Nucleus accumbens (tissue), 56 donors: Measurements from ENCODE around the gene TBC1D16.

Source experiments
- DNase-seq, 56 donors: peaks; one replicate each; lab custom pipeline; 2025; lab: John Stamatoyannopoulos, UW

Gene TBC1D16

DNA sequence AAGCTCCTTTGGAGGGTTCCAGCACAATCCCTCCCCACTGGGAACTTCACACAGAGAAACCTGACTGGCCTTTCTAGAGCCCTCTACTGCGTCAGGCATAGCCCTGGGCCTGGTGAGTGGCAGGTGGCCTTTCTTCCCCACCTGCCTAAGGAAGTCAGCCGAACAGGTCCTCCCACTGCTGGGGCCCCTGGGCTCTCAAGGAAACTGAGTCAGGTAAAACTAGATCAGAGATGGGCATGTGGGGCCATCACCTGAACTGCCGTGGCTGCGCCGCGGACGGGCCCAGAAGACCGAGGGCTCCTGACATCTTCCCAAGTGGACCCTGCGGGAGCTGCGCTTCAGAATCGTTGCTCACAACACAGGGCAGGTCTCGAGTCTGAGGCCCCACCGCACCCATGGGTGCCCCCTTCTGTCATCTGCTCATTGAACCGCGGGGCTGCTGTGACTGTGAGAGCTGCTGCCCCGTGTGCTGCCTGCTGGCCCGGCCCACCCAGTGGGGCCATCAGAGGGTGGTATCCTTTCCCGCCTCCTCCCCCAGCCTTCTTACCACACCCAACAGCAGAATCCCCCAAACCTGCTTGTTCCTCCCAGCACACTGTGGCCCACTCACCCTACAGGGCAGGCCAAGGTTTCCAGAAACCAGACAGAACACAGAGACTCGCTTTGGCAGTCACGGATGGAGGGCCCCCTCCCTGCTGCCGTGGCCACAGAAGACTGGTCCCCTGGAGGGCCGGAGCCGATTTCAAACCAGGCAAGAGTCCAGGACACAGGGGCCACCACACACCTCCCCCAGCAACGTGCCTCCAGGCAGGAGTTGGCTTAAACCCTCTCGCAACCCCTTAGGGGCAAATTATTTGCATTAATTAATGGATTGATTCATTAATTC lies 81.1 kb downstream of the TBC1D16 start:
- DNase-seq, result no peak

DNA sequence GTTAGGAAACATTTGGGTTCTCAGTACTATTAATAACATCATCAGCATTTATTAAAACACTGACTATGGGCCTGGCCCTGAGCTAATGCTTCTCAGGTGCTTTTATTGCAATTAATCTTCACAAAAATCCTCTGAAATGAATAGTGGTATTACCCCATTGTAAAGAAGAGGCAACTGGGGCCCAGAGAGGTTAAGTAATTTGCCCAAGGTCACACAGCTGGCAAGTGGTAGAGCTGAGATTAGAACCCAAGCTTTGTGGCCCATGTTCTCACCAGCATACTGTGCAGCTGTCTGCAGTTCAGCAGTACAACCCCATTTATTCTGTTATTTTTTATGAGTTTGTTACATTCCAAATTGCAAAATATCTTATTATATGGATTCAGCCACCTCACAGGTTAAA lies 82.3 kb downstream of the TBC1D16 start:
- no peak for DNase-seq

DNA sequence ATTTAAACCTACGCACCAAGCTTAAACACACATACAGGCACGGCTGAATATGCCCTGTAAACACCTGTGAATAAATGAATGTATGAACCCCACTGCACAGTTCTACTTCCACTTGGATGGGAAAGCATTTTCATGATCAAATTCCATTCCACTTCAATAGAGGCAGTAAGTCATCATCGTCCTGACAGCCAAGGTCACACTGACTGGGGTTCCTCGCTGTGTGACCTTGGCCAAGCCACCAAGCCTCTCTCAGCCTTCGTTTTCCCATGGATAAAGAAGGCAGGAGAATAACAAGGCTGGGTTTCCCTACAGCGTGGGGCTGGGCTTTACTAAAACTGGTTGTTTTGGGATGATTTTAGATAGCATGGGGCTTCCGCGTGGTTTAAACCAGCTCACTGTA lies 82.8 kb downstream of the TBC1D16 start:
- no peak for DNase-seq

DNA sequence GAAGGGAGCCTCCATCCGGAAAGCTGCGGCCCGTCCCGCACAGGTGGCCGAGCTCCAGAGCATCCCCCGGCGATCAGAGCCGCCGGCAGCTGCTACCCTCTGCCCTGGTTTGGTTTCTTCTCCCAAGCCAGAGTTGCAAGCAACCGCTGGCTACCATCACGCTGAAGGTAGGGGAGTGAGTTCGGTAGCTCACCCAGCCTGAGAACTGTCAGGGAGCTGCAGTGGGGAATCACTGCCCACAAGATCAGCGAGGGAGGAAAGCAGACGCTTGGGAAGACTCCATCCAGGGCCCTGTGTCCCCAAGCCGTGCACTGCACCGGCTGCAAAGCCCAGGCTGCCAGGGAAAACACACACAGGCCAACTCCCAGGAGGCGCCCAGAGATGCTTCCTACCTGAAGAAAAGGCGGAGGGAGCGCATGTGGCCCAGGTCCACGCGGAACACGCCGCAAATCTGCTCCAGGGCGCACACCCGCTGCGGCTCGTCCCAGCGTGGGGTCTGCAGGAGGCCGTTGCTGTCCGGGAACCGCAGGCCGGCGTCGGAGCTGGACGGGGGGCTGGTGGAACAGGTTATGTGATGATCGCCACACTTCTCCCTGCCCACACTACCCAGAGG lies 83.3 kb downstream of the TBC1D16 start:
- DNase-seq, result no peak

DNA sequence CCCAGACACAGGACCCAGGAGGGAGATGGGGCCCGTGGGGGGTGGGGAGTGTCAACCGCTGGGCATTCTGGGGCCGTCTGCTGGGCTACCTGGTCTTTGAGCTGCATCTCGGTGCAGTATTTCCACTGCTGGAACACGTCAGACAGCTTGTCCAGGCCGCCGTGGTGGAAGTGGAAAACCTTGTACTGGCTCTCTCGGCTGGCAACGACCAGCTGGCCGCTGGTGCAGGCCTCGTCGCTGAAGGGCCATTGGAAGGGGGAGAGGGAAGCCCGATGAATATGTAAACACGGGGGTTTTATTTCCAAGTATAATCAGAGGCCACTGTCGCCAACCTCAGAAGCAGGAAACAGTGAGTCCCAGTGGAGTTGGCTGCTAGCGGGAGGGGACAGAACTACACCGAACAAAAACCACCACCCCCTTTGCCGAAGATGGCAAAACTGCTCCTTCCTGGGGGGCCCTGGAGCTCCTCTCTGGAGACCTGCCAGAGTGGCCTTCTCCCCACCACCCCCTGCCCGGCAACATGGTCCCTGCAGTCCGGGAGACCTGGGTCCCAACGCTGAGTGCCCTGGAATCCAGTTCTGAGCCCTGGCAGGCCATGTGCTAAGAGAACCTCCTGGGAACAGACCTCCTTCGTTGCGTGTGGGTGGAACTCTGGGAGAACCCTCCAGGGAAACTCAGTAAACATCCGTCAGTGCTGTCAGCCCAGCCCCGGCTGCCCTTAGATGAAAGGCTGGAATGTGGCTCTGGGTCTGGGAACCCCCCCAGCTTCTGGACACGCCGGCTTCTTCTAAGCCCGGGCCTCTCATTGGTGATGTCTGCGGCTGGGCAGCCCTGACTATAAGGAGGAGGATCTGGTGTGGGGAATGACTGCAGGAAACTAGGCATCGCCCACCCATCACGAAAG lies 84.1 kb downstream of the TBC1D16 start:
- peak in 52 of 56 donors; percentile 31 to 93 (median 70) for DNase-seq

DNA sequence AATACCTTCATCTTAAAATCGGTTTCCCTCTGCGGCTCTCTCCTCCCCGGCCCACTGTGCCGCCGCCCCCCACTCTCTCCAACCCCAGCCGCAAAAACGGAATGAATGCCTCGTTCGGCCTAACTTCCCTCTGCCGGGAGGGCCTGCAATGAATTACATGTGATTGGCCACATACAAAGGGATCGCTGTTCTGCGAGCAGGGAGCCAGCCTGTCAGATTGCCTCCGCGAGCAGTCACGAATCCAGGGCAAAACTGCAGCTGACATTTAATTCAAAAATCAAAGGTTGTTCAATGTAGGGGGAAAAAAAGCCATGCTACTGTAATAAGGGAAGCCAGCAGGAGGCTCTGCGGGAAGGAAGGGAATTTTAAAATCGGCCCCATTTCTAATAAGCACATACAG lies 84.9 kb downstream of the TBC1D16 start:
- peak in 51 of 56 donors; percentile 21 to 82 (median 62) for DNase-seq

DNA sequence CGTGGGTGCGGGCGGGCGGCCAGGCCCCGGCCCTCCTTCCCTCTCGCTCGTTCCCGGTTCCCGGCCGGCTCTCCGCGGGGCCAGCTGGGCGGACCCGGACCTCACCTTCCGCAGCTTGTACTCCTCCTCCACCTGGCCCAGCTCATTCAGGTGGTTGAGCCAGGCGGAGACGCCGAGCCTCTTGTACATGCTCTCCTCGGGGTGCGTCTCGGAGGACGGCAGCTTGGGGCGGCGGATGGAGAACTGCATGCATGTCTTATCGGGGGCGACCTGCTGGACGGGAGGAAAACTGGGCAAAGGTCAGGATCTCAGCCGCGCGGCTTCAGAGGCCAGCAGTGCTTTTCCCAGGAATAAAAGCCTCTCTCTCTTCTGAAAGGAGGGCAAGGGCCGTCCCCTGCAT lies 85.4 kb downstream of the TBC1D16 start:
- peak in 3 of 56 donors; percentile 52 to 53 (median 52) for DNase-seq

DNA sequence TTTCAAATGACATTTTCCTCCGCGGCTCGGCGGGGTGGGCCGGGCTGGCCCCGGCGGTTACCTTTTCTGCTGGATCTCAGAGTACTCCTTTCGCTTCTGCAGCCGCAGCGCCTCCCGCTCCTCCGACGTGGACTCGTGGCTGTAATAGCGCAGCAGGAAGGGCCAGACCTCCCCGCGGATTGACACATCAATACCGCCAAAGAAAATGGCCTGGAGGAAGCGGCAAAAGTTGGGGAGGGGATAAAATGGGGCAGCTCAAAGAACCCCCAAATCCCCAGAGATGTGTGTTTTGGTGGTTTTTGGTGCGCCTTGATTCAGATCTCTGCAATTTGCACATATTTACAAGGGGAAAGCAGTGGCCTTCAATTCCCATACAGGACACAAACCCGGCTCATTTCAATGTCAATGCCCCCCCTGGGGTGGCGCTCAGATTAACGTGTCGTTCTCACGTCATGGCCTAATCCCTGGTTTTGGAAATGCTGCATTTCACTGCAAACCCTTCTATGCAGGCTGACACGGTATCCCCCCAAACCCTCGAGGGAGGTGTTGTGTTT lies 85.9 kb downstream of the TBC1D16 start:
- DNase-seq, result peak in 2 of 56 donors; percentile 11 to 32

DNA sequence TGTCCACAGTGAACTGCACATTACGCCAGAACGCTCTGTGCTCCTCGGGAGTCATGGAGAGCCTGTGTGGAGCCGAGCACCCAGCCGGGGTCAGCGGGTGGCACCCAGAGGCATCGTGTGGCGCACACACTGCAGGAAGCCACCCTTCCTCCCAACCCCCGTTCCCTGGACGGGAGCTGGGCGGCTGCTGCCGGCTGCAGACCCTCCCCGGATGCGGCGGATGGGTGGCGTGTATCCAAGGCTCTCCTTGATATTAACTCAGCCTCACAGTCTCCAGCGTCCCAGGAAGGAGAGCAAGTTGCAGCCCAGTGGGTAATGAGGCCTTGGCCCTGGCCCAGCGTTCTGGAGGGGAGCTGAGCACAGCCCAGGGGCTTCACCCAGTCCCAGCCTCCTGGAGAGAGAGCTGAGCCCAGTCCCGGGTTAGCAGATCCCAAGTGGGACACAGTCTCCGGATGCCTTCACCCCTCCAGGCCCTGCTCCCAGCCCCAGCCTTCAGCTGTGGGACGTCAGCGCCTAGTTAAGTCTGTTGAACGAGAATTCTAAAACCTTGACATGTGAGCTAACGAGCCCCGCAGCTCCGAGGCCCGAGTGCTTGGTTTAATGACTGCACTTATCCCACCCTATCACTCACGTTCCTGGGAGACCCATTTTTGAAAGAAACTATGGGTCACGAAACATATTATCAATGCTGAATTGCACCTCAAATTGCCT lies 86.6 kb downstream of the TBC1D16 start:
- DNase-seq, result peak in 1 of 56 donors; percentile 29

DNA sequence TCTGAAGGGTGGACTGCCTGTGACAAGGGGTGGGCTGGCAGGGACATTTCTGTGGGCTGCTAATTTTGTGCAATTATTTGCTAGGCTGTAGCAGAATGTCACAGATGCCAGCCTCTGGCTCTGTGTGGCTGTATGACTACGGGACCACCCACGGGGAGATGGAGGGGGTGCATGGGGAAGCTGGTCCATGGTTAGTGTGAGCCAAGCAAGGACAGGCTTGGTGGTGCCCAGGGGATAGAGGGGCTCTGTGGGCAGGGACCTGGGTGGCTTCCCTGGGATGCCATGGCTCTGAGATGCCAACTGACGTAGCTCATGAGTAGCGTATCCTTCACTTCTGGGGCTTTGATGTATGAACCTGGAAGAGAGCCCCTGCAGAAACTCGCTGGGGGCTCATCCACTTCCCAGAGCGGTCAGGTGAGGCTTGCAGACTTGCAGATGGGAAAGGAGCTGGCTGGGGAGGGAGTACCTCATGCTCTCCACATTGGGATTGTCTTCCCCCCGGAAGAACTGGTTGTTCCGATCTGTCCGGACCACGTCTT lies 87.2 kb downstream of the TBC1D16 start:
- DNase-seq, result no peak

DNA sequence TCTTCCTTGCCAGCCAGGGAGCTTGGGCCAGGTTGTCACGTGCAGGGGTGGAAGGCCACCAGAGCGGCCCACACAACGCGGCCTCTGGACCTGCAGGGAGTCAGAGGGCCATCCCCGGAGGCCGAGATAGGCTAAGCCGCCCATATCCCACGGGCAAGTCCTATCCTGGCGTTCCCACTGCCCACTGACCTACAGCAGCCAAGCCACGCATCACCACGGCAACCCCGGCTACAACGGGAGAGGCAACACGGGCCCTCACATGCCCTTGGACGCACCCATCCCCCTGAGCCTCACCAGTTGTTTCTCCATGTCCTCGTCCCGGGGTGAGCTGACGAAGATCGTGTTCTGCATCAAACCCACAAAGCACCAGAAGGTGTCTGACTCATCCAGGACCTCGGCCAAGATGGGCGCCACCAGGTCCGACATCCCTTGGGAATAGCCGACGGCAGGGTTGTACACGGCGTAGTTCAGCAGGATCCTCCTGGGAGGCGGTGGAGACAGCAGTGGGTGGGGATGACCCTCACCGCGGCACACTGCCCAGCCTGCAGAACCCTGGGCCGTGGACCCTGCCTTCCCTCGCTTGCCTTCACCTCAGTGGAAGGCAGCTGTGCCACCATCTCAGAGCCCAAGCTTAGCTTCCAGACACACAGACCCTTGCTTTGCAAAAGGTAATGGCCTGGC lies 88.2 kb downstream of the TBC1D16 start:
- DNase-seq, result no peak

DNA sequence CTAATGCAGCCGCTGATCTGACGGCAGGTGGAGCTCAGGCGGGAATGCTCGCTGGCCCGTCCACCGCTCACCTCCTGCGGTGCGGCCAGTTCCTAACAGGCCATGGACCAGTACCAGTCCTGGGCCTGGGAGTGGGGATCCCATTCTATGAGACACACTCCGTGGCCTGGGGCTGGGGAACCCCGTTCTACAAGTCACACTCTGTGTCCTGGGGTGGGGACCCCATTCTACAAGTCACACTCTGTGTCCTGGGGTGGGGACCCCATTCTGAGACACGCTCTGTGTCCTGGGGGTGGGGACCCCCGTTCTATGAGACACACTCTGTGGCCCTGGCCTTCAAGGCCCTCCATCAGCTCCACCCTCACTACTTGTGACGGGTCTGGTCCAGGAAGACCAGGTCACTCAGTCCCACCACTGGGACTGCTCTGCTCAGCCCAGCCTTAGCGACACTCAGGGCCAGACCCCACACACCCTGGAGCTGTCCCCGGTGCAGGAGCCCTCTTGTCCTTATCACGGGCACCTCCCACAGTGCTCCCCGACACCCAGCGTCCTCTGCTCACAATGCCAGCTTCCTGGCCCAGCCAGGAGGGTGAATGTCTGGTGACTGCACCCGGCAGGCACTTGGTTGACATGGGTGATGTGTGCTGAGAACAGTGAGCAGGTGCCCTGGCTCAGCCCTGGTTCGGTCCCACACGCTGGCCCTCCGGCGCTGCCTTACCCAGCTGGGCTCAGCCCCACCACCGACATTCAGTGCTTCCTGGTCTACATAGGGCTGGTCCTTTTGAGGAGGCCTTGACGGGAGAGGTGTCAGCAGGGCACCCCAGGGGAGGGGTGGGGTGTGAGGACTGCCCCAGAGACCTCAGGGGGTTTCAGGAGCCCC lies 89.1 kb downstream of the TBC1D16 start:
- DNase-seq, result no peak

DNA sequence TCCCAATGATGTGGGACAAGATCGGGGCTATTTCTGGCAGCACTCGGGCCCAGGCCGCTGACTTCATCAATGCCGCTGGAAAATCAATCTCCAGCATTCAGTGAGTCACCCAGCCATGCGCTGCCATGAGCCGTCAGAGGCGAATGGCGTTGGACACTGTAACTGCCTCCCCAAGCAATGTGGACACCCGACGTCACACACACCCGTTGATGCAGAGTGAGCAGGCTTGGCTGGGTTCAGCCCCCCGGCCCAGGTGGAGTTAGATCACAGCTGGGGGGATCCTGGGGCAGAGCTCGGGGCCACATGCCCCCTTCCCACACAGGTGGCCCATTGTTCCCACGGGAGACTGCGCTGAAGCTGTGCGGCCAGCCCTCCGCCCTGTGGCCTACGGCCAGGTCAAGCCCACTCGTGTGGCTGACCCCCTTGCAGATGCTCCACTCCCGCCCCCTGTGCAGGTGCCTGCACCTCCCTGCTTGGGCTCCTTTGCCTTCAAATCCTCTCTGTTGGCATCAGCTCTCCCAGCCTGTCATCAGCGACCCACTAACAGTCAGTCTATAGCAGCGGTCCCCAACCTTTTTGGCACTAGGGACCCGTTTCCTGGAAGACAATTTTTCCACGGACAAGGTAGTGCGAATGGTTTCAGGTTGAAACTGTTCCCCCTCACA lies 89.9 kb downstream of the TBC1D16 start:
- DNase-seq, result no peak

DNA sequence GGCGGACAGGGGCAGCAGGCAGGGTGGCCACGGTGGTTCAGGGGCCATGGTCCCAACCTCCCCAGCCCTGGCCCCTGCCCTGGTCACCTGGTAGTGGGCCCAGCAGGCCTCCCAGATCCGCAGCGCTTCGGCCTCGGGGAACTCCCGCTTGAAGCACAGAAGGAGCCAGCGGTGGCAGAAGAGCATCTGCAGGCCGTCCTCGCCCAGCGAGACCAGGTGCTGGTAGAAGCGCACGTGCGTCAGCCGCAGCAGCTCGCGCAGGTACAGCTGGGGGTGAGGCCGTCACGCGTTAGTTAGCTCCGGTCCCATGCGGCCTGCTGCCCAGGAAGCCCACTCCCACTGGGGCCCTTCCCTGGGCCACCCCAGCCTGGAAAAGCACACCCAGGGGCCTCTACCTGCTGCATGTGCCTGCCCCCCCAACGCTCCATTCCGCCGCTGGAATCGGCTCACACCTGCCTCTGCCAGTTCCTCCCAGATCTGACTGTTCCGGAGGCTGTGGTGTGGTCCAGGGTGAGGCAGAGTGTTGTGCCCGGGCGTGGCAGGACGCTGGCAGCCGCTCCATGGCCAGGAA lies 90.8 kb downstream of the TBC1D16 start:
- no peak for DNase-seq

DNA sequence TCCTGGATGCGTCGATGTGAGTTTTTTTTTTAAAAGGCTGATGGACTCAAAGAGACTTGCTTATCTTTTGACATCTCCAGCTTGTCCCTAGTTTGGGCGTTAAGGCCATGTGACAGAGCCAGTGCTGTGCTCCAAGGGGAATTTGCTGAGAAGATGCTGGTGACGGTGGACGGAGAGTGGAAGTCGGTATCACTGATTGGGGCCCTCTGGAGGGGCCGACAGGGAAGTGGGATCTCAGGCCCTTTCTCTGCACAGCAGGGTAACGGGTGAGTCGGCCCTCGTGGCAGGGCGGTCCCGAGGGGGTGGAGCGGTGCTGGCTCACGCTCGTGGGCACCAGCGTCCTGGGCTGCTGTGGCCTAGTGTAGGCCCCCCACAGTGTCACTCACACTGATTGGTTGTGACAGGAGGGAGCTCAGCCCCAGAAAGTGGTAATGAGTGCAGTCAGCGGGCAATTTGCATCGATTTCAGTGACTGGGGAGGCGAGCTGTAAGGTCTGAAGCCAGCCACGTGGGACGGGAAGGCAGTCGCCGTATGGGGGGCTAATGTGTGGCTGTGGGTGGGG lies 91.3 kb downstream of the TBC1D16 start:
- no peak for DNase-seq

DNA sequence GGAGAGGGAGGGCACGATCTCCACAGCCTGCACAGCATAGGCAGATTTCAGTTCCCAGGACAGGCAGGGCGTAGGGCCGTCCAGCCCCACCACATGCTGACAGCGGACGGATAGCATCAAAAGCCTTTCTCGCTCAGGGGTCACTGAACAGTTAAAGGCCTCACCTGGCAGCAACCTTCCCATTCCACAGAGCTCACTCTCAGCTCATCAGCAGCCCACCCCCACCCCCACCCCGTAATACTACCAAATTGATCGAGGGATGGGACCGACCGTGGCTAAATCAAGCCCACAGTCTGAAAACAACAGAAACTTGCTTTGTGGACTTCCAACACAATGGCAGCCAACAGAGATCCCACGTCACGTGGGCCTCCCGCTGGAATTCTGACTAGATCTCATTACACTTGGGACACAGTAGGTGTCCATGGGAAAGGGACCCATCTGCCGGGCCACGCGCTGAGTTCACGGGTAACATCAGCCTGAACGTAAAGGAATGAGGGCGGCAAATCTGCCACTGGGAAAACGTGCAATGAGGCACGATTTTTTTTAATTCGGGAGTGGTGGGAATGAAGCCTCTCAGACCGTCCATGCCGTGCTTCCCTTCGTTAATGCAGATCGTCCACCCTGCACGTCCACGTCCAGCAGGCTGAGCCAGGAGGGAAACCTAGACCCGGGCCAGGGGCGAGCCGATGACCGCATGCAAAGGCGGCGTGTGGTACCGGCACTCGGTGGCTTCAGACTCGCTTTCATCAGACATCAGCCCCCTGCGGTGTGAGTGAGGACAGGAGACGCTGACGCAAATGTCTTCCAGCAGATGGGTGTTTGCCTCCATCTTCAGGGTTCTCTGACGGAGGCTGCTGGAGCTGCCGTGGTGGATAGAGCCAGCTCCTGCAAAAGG lies 92.1 kb downstream of the TBC1D16 start:
- DNase-seq, result no peak
